GM18520 (cell line): Measurements from ENCODE around the gene MALAT1.

Source experiments
- ATAC-seq: cut with Tn5 transposase; IDR thresholded peaks from one replicate; pipeline ENCODE4 v1.9.1; 2021; ENCODE audit not compliant: unreplicated experiment

The MALAT1 gene

GRCh38 chr11:65478388-65479183, 20.3 kb upstream of the MALAT1 start:
- no peak for ATAC-seq

GRCh38 chr11:65479184-65480145, 19.4 kb upstream of the MALAT1 start:
- ATAC-seq = no peak

DNA sequence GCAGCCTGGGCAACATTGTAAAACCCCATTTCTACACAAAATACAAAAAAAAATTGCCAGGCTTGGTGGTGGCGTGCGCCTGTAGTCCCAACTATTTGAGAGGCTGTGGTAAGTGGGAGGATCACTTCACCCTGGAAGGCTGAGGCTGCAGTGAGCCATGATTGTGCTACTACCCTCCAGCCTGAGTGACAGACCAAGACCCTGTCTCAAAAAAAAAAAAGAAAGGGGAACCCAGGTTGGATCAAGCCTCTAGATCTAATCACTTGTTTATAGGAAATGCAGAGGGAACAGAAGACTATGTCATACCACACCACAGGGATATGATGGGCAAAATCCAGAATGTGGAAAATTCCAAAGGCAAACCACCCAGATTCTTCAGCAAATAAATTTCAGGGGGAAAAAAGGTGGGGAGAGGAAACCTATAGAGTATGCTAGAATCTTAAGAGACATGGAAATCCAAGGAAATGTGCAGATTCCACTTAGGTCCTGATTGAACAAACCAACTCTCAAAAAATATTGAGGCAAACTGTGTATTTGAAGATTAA, 16.5 kb upstream of the MALAT1 start:
- ATAC-seq = no peak

DNA sequence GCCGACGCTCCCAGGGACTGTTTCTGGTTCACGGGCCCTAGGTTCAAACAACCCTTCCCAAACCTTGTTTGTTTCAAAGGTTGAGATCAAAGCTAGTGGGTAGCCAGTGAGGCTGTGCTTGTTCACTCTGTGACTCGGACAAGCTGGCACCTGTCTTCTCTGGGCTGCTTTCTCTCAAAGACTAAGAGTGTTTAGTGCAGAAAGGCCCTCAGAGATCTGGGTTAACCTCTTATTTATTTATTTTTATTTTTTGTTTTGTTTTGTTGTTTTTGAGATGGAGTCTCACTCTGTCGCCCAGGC, 13.0 kb upstream of the MALAT1 start:
- no peak for ATAC-seq

- no peak for ATAC-seq
Measured at GRCh38 chr11:65486570-65487466, 12.0 kb upstream of the MALAT1 start.

DNA sequence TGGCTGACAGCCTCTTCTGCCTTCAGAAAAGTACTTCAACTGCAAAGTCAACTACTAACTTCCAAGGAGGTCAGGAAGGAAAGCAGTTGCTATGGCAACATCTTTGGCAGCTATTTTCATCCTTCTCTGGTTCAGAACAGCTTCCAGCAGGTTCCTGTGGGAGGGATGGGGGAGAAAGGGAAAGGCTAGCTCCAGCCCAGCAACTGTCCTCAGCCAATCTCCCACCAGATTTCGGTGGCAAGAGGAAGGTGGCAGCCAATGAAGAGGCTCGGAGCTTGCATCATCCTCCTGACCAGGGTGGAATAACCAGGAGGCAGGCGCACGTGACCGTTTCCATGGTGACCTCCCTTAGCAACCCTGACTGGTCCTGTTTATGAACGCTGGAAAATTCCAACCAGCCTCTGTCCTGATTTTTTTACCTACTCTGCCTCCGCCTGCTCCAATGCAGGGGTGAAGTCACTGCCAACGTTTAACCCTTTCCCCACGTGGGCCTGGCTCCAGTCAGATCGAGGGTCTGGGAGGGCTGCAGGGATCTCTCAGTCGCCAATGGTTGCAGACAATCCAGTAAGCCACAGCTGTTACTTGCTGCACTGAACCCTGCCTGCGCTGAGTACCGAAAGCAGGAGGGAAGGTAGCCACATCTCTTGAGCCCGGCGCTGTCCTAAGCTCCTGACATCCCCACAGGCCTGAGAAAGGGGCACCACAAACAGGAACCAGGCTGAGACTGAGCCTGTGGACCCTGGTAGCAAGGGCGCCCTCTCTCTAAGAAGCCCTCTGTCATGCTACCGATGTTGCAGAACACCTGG, 11.2 kb upstream of the MALAT1 start:
- ATAC-seq = no peak

DNA sequence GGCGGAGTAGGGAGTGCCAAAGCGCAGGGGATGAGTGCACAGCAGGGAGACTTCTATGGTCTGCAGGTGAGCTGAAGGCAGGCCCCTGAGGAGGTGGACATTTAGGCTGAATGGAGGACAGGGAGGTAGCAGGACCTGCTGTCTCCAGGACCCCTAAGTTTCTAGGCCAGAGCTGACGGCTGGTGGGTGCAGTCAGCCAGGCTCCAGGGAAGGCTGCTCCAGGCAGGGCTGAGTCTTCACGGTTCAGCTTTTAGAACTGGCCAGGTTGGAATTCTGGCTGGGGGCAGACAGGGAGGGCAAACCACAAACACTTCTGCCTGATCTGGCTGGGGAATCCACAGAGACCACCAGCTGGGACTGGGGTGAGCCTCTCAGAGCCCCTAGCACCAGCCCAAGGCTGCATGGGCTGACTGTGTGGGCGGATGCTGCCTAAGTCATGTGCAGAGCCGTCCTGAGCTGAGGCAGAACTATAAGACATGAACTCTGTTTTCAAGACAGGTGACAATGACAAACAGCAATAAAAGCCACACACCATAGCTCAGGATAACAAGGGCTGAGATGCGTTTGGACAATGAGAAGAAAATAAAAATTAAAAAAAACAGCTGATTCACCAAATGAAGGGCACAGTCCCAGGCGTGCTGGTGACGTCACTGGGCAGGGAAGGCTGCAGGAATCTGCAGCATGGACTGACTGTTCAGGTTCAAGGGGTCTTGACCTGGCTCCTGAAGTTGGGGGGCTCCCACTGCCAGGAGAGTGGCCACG, 10.4 kb upstream of the MALAT1 start:
- no peak for ATAC-seq

DNA sequence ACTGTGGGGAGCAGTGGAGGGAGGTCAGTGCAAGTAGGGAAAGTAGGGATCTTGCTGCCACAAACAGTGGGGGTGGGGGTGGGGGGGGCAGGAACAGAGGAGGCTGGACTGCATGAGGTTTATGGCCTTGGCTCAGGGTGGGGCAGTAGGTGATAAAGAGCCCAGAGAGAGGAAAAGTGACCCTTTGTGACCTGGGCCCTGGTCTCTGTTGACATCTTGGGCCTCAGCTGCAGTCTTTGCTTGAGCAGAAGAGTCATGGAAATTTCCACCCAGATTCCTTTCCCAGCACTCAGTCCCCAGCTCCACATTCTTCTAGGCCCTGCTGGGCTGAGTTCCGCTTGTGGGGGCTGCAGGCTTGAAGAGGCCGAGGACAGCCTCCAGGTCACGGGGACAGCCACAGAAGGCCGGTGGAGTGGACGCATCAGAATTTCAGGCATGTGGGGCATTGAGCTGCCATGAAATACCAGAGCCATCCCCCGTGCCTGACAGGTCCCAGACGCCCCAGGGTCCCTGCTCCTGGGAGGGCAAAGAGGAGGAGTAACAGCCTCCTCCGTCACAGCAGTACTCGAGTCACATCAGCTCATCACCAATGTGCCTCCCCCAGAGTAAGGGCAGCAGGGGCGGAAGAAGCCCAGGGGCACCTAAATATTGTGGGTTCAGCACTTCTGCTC, 9.7 kb upstream of the MALAT1 start:
- ATAC-seq = no peak

- no peak for ATAC-seq
Measured at GRCh38 chr11:65489706-65490320, 9.0 kb upstream of the MALAT1 start.

GRCh38 chr11:65491163-65491465, 7.7 kb upstream of the MALAT1 start:
- ATAC-seq = no peak

- no peak for ATAC-seq
Measured at GRCh38 chr11:65491614-65492386, 7.0 kb upstream of the MALAT1 start.

DNA sequence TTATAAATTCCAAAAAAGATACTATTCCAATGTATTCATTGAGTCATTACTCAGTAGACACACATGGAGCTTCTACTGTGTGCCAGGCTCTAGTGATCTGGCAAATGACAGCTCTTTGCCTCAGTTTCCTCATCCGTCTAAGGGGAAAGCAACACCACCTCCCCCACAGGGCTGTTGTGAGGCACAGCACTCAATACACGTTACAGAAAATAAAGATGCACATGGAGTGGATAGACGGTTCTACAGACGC, 6.5 kb upstream of the MALAT1 start:
- no peak for ATAC-seq

DNA sequence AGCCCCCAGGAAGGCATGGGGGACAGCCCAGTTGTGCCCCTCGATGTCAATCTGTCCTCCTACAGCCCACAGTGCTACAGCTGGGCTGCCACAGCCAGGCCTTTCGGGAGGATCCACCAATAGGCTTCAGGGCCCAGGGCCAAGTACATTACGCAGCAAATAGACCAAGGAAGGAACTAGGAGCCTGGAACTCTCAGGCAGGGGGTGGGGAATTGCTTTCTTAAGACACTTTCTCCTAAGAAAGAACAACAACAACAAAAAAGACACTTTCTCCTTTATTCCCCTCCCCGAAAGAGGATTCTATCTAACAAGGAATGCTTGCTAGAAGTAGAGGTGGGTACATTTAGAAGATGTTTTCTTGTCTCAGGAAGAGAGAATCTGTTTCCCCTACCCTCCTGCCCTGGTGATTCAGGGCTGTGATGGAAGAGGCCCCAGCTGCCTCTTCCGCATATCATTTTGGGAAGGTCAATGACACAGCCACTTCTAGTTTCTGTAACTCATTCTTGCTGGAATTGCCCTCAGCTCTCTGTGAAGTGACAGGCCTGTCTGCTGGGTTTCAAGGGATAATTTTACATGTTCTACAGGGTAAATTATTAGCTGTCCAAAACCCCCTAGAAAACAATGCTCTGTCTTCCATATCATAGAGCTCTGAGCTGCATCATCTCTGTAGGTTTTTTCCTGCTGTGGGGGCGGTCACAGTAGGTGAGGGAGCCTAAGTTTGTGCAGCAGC, 6.0 kb upstream of the MALAT1 start:
- no peak for ATAC-seq

DNA sequence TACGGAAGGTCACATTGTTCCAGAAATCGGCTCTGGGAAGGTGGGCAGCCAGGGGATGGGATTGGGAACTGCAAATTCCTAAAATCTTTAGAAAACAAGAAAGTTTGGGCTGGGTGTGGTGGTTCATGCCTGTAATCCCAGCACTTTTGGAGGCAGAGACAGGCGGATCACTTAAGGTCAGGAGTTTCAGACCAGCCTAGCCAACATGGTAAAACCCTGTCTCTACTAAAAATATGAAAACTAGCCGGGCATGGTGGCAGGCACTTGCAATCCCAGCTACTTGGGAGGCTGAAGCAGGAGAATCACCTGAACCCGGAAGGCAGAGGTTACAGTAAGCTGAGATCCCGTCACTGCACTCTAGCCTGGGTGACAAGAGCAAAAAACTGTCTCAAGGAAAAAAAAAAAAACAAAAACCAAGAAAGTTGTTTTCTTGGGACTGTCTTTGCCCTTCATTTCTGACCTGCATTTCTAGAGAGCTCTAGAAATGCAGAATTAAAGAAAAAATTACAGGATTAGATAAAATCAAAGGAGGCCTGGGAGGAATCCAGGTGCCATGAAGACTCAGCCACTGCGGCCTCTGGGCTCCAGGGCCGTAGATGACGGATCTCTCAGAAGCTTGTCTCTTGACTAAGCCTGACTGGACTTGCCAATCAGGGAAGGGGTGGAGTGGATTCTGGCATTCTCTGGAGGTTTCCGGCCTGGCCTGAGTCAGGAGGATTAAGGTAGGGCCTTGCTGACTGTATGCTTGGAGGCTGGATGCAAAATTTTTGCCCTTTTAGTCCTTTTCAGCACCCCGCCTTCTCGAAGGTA, 5.3 kb upstream of the MALAT1 start:
- ATAC-seq = no peak

DNA sequence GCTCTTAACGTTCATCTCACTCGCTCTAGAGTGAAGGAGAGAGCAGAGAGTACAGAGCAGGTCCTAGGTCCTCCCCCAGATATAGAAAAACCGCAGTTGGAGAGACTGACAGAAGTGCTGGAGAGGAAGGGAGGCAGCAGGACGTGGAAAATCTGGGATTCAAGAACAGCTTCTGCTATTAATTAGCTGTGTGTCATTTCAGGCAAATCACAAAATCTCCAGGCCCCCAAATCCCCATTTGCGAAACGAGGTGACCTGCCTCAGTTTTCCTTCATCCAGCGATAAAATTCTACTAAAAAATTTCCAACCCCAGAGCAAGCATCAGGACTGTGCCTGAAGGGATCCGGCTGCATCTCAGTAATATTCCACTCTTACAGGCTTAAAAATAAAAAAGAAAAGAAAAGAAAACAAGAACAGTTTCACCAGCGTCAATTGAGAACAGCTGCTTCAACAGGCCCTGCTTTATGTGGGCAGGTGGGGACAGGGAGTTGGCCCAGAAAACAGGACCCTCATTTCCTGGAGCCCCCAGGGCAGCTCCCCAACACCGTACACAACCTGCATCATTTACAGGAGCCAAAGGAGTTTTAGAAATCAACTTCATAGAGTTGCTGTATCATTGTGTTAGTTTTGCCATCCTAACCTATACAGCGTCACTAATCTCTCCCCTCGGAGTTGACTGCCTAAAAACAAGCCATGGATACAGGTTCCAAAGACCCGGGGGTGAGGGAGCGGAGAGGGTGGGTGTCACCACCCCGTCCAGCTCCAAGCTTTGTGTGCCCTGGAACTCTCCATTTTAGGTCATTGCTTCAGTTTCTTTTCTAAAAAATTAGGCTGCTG, 2.3 kb upstream of the MALAT1 start:
- ATAC-seq = peak; percentile 4
